ENCODE results near the gene RABL3.
"Not testable (repeated sequence)": the region's sequence is repeated elsewhere in the genome, so short reads cannot be mapped to it uniquely, and the experiment has no call there.

The RABL3 gene

DNA sequence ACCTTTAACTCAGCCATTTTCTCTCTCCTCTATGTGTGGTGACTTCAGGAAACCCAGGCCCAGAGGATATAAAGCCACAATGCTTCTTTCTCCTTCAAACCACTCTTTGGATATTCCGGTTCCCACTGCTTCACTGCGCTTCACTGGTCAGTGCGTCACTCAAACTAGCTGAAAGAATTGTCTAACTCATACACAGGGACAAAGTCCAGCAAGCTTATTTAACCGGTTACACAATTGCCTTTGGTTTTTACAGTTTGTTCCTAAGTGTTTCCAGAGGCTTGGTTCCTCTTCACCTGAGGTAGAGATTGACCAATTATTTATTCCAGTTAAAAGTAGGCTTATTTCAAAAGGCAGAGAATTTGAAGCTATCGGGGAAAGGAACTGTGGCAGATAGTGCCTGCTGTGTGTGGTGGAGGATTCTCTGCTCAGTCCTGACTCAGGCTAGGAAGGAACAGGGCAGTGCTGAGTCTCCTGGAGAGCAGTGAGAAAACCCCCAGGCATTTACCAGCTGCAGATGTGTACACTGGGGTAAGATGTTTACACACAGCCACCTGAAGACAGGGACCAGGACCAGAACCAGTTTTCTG lies 60.1 kb downstream of the RABL3 start, which contains the start of gene HGD:
HGD (minus strand) TSS at position 145 of the 587 bp plus-strand sequence; CDS start at position 17, 128 bp downstream.
- no peak for DNase-seq

DNA sequence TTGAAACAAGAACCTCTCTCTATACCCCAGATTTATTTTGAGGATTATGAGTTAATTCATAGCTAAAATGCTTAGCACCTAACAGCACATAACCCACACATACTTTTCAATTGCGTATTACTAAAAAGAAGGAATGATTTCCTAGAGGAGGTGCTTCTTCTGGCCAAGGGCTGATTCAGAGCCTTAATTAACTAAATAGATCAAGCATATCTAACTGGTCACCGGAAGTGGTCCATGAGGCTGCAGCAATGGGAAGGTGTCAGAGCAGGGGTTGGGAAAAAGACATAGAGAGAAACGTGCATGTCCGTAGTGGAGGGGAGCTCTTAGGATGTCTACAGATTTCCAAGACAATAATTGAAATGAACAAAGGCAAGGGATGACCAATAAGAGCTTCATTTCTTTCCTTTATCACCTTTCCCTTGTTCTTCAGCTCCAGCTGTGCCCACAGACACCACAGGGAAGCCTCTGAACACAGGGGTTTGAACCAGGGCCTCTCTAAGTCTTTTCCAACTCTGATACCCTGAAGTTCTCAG lies 60.7 kb downstream of the RABL3 start:
- DNase-seq: no peak

DNA sequence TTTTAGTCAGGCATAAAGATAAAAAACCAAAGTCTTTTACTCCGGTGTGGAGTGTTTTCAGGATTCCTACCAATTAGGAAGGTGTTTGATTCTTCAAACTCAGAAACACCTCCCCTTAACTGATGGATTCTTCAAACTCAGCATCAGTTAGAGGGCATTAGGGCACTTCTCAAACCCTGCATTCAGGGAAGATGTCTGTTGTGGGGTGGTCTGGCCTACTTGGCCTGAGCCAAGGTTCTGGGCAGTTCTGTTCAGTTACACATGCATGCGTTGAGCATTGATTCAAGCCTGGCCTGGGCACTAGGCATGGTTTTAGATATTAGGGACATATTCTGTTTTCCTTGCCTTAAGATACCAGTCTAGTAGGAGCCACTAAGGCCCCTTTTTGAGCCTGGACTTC lies 61.3 kb downstream of the RABL3 start:
- DNase-seq: no peak

DNA sequence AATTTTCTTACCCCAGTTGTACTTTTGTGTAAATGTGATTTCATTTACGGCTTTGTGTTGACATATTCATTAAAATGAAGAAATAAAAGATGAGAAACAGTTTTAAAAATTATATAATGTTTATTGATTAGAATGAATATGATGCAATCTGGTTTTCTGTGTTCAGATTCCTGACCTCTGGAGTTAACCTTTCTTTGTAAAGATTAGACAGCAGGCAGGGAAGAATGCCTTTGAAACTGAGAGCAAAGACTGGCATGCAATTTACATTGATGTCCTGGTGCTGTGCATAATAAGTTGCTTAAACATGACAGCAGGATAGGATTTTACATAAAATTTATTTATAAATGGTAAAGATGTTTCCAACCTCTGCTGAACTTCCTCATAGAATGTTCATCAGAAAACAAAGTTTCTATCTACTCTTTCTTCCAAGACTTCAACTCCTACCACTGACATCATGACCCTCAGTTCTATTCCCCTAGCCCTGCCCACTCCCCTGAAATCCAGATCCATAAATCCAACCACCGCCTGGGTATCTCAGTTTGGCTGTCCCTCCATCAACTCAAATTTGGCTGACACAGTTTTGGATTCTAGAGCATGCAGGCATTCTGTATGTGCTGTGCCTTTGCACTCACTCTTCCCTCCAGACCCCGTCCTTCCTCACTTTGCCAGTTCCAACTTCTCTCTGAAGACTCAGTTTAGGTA lies 62.0 kb downstream of the RABL3 start:
- DNase-seq: no peak

DNA sequence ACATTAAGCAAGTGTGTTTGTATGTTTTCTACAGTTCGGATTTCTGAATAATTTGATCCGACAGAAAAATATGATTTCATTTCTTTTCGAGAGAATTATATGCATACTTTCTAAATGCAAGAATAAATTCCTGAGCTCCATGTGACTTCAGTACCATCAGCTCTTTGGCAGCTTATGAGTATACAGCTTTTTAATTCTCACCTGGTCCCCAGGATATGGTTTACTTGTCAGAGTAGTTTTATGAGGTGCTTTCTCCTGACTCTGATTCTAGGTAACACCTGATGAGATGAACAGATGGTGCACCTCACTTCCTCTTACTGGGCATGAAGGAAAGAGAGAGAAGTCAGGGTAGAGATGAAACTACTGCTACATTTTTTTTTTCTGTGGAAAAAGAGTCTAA lies 63.3 kb downstream of the RABL3 start:
- DNase-seq: no peak

DNA sequence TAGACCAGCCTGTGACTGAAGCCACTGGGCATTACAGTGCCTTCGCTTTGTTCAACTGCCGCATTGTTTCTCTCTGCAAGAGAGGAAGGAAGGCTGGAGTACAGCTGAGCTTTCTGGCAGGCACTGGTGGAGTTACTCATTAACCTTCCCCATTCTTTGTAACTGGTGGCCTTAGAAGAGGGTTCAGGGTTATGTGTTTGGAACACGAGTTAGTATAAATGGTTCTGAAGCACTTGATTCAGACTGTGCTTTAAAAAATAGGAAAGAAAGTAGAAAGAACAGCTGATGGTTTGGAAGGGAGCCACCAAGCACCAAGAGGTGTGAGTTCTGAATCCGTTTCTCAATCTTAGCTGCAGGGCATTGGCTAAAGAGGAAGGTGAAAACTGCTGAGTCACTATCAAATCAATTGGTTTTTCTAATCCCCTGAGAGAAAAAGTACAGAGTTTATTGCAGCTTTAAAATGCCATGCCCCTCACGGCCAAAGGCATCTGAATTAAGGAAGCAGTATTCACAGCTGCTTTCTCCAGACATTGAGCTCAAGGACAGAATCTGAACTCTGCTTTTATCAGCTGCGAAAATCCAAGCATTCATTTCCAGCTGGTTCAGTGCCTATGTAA lies 63.9 kb downstream of the RABL3 start:
- DNase-seq: peak; percentile 83

DNA sequence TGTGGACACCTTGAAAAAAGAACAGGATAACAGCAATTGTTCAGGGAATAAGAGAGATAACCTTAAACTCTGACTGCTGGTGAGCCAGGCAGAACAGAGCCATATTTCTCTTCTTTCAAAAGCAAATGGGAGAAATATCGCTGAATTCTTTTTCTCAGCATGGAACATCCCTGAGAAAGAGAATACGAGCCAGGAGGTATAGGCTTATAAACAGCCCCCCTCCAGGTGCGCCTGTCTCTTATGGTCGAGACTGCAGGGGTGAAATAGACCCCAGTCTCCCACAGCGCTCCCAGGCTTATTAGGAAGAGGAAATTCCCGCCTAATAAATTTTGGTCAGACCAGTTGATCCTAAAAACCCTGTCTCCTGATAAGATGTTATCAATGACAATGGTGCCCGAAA lies 65.1 kb downstream of the RABL3 start:
- DNase-seq: not testable (repeated sequence)

DNA sequence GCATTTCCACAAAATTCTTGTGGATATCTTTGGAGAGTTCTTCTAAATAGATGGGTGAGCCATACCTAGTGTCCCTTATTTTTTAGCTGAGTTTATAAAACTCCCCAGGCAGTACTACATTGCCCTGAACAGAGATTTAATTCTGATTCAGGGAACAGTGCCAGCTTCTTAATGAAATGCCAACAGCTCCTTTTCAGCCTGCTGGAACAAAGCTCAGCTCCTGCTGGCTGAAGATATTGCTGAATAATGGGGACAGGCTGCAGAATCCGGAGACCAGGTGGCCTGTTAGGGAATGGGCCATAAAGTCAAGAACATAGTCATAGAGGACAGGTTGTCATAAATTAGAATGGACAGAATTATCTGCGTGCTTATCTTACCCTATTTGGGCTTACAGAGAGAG lies 69.2 kb downstream of the RABL3 start:
- no peak for DNase-seq

DNA sequence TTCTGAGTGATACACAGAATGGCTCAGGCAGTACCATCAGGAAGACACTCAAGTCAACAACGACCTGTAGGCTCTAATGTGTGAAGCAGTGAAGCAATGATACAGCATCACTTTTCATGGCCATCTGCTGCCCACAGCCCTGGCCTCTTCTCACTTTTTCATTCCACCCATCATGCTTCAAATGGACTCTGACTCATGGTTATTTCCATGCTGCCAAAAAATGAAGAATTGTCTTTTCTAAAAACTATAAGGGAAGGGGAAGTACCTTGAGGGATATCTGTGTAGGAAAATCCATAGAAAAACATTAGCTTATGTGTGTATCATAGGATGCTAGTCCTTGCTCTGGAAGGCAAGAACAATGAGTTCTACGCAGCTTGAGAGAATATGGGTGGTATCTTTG lies 71.7 kb downstream of the RABL3 start:
- DNase-seq: no peak

DNA sequence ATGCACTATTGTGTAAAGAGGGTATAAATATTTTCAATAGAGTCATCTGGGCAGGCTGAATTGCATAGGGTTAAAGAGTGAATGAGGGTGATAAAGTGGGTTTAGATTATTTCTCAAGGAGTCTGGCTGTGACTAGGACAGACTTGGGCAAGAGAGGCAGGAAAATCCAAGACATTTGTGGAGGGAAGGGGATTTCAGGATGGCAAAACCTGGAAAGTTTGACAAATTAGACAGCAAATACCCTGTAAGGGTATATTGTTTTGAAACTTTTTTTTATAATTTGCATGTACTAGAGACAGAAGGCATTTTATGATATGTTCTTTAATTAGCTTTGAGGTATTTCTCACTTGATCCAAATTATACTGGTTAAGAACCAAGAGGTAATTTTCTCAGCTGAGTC lies 77.4 kb downstream of the RABL3 start:
- no peak for DNase-seq

DNA sequence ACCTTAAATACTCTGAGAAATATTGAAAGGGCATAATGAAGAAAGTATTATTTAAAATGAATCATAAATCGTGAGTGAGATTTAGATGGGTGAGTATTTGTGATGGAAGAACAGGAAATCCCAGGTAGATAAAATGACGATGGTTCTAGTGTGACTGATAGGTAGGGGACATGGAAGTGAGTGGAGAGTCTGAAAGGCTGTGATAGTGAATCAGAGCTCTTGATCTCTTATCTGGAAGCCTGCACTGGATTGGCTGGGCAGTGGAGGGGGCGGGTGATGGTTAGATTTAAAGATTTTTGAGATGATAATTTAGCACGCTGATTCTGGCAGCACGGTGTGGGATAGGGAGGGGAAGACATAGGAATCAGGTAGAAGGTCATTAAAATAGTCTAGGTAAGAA lies 80.4 kb downstream of the RABL3 start:
- no peak for DNase-seq

DNA sequence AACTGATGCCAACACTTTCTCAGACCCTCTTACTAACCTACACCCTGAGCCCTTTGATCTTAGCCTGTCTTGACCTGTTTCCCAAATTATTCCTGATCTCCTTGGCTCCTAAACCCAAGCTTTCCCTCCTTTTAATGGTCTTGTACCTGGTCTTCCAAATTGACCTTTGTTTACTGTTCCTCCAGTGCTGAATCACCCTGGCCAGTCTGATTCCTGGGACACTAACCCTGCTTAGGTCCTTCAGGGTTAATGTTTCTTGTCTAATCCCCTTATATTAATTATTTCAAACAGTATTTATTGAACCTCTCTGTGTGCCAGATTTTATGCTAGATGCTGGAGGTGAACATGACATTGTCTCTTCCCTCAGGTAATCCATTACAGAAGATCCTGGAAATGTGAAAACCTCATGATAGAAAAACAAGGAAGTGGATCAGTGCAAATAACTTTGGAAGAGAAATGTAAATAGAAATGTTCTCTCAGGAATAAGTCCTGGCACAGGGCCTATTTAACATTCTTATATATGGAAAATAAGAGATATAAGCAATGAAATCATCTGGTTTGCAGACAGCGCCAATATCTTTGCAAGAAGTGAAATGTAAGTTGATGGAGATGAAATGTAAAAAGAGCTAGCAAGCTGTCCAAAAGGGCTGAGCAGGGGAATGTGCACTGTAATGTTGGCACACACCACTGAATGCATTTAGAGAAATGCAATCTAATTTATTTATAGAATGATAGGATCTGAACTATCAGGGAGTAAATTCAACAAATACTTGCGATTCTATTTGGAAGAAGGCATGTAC lies 81.0 kb downstream of the RABL3 start:
- no peak for DNase-seq

DNA sequence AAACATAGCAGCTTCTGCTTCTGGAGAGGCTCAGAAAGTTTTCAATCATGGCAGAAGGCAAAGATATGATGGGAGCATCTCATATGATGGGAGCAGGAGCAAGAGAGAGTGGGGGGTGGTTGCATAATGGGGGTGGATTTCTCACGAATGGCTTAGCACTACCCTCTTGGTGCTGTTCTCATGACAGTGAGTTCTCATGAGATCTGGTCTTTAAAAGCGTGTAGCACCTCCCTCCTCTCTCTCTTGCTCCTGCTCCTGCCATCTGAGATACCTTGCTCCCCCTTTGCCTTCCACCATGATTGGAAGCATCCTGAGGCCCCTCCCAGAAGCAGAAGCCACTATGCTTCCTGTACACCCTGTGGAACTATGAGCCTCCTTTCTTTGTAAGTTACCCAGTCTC lies 82.5 kb downstream of the RABL3 start:
- DNase-seq: no peak

DNA sequence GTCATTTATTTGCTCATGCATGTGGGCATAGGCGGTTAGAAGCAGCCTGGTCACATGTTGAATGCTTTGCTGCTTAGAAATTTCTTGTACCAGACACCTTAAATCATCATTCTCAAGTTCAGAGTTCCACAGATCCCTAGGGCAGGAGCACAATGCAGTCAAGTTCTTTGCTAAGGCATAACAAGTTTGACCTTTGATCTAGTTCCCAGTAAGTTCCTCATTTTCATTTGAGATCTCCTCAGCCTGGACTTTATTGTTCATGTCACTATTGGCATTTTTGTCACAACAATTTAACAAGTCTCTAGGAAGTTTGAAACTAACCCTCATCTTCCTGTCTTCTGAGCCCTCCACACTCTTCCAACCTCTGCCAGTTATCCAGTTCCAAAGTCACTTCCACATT lies 83.0 kb downstream of the RABL3 start:
- DNase-seq: no peak

DNA sequence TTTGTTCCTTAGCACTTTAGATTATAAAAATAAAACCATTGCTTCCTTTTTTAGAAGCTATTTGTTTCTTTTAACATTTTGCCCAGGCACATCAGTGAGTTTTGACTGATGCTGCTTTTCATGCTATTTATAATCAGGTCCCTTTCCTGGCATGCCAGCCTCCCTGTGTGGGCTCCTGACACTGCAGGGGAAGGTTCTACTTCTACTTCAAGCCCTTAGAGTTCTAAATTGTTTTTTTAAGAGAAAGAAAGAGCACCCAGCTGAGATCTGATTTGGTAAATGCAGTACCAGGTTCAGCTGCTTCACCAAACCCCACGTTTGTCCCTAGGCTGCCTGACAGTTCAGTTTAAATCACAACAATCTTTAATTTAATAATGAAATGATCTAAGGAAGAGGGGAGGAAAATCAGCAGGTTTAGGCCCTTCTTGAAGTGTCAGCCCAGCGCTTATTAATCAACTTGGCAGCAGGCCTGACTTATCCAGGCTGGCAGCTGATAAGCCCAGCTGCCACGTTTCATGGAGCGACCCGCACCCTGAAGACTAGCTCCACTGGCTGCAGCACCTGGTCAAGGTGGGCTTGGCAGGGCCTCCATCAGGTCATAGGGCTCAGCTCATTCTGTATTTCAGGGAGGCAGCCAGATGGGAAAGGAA lies 89.3 kb downstream of the RABL3 start:
- DNase-seq: no peak

DNA sequence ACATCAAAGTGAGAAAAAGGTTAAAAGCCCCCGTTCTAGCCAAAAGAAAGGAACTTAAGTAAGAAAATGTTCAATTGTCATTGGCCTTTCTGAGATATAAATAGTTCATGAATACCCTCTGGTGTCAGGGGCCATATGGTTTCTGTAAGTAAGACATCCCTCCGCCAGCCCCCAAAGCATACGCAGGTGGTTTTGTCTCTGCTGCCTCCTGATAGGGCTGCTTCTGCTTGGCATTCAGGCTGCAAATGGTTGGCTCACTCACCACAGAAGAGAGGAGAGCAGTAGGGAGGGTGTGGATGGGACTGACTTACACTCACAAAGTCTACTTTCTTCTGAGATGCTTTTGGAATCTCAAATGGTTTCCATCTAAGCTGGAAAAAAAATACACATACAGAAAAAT lies 90.0 kb downstream of the RABL3 start:
- peak; percentile 5 for DNase-seq

DNA sequence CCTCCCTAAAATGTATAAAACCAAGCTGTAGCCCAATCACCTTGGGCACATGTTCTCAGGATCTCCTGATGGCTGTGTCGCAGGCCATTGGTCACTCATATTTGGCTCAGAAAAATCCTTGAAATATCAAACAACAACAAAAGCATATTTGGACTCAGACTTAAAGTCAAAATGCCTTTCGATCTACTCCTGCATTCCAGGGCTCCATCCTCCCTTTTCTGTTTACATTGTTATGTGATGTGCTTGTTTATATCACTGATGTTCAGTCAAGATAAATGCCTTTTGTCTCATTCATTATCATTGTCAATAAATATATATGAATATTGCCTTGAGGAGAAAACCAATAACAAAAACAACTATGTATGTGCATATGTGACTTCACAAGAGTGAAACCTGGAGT lies 92.0 kb downstream of the RABL3 start:
- DNase-seq: no peak

DNA sequence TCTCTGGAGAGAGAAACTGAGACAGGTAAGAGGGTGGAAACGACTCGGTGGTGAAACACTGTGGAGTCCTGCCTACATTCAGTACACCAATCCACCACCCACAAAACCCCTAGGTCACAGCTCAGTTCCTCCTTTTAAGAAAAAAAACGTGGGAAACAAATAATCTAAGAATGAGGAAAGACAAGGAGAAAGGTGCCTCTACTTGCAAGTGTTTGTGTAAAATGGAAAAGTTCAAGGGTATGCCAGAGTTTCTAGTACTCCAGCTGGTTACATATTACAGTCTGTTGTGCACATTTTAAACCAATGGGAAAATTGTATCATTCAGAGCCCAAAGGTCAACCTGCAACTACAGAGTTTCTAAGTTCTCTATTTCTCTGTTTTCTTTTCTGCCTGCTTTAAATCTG lies 92.5 kb downstream of the RABL3 start:
- no peak for DNase-seq

DNA sequence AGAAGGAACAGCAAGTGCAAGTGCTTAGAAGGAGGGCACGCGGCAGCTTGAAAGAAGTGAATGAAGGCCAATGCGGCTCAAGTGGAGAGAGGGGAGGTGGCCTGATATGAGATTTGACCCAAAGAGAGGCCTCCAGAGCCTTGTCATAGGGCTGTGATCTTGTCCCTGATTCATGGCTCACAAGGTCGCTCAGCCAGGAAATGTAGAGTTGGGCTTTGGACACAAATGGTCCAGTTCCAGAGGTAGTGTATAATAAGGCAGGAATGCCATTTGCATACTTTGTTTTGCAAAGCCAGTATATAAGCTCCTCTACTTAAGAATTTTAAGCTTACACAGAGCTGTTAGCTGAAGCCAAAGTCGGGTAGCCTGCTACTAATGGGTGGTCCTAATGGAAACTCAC lies 94.0 kb downstream of the RABL3 start:
- no peak for DNase-seq

DNA sequence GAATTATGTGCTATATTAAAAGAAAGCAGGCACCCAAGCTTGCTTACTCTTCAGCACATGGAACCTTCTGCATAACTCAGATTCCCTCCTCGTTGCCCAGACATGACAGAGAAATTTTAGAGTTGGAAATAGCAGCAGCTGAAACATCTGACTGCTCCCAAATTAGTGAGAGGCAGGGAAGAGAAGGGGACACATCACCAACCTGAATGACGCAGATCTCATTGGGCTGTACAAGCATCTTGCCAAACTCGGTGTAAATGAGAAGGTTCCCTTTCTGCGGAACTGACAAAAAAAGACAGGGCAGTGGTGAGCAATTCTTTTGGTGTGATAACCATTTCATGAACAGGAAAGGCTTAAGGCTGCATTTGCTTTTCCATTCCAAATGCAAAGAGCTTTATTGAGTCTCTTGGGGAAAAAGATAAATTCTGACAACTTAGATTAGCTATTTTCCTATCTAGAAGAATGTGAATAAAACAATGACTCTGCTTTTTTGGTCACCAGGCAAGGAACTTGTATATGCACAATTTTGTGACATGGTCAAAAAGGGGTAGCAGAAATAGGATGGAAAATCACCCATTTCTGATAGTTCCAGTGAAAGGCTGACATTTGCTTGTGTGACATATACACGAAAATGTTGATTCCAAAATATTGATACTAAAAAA lies 95.4 kb downstream of the RABL3 start:
- peak; percentile 22 for DNase-seq

DNA sequence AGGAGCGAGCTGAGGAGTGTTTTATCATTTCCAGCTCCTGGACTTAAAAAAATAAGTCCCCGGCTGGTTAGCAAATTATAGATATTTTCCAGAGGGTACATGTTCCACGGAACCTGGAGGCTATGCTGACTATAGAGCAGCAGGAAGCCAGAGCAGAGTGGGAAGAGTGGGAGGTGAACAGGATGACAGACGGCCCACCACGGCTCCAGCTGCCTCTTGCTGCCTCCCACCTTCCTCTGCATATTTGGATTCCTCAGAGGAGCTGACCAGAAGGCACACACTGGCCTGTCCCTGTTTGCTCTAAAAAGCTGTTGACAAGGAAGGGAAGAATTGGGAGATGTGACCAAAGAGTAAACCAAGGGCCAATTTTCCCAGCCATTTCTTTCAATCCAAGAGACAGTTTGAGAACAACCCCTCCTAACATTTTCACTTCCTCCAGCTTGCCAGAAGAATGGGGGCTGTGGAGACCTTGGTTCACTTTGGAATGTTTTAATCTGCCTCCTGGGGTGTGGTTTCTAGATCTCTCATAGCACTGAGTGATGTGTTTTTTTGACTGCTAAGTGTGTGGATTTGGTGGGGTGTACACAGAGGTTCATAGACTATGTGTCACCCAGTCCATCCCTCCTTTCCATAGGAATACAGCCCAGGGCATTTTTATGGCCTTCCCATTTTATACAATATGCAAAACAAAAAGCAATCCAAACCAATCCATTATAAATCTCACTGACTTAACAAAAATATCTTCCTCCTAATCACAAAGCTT lies 97.1 kb downstream of the RABL3 start:
- DNase-seq: no peak

Data from hematopoietic multipotent progenitor cell treated with erythropoietin and hydrocortisone succinate and interleukin-3 and kit ligand, for 6 days (in vitro differentiated cells).